Activated T-cell treated with anti-CD3 and anti-CD28 coated beads, Interleukin-2, amount 50 U/mL, for 4 hours (primary cell): ENCODE measurements around the gene ADSL. TPM values are rescaled to one million over a fixed set of nuclear protein-coding genes. Genes with fewer than 3 reads are reported as not detected.

ENCODE experiments used
- ATAC-seq, 2 donors: fragments of 200-7000 bp; cut with Tn5 transposase; one replicate each; pipeline ENCODE4 v1.10.0; 2021
- DNase-seq: peaks from one replicate; pipeline ENCODE4 v3.0.0-alpha.2; 2020
- H3K27me3 Mint-ChIP-seq: one replicate; pipeline ENCODE4 v1.8.0; 2021; ENCODE audit warnings: low read depth, mixed read lengths
- H3K36me3 Mint-ChIP-seq: one replicate; pipeline ENCODE4 v1.8.0; 2022; ENCODE audit warnings: mixed read lengths; ENCODE audit not compliant: insufficient read depth
- H3K4me1 Mint-ChIP-seq: one replicate; pipeline ENCODE4 v1.8.0; 2021; ENCODE audit warnings: low read depth, mixed read lengths
- H3K4me3 Mint-ChIP-seq: one replicate; pipeline ENCODE4 v1.8.0; 2021; ENCODE audit warnings: mild to moderate bottlenecking, moderate library complexity, mixed read lengths
- H3K9me3 Mint-ChIP-seq: one replicate; pipeline ENCODE4 v1.8.0; 2021; ENCODE audit warnings: mixed read lengths
- total RNA-seq, 3 donors: library from RNA; stranded (reverse); gene quantifications; one replicate each; pipeline ENCODE4 v1.2.1, GENCODE V29; 2021

Gene ADSL
- total RNA-seq, 3 donors from 2014 or later, result 183 to 218 (median 204) TPM

DNA sequence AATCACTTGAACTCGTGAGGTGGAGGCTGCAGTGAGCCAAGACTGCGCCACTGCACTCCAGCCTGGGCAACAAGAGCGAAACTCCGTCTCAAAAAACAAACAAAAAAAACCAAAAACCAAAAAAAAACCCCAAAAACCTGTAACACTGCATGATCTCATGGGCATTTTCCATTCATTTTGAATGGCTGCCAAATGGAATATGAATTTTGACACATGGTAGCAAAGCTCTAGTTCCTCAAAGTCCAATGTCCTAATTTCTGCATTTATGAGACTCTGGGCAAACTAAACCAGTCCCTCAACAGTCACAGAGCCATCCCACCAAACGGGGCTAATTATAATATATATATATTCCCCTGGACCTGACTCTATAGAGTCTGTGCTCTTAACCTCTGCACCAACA is 85.9 kb downstream of the ADSL start:
- Mint-ChIP-seq H3K36me3 (peaks cover 24% of the 10 kb centered on the region), H3K27me3 (no peaks in the 10 kb centered on the region), H3K4me1 (peaks cover 33% of the 10 kb centered on the region), H3K9me3 (no peaks in the 10 kb centered on the region), H3K4me3 (no peak overlapping the region)
- DNase-seq (no peak), ATAC-seq (no peak)

DNA sequence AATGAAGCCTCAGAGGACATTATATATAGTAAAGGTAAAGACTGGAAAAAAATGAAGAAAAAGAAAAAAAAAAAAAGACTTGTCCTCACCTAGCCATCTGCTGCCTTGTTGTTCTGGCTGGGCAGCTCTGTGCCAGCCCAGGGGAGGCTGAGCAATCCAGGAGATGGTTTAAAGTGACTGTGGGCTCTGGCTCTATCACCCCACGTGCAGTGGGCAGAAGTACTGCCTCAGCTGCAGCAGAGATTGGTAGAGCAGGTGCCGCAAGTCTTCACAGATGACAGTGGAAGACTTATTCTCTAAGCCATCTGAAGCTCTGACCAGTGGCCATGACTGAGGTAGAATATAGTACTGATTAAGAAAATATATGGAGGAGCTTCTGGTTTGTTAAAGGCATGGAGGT is 86.3 kb downstream of the ADSL start:
- ATAC-seq (no peak), DNase-seq (no peak)
- H3K4me1 Mint-ChIP-seq, result peaks cover 35% of the 10 kb centered on the region
- no peaks in the 10 kb centered on the region for H3K27me3 Mint-ChIP-seq
- H3K9me3 Mint-ChIP-seq, result no peaks in the 10 kb centered on the region
- H3K4me3 Mint-ChIP-seq, result no peak overlapping the region
- peaks cover 19% of the 10 kb centered on the region for H3K36me3 Mint-ChIP-seq

DNA sequence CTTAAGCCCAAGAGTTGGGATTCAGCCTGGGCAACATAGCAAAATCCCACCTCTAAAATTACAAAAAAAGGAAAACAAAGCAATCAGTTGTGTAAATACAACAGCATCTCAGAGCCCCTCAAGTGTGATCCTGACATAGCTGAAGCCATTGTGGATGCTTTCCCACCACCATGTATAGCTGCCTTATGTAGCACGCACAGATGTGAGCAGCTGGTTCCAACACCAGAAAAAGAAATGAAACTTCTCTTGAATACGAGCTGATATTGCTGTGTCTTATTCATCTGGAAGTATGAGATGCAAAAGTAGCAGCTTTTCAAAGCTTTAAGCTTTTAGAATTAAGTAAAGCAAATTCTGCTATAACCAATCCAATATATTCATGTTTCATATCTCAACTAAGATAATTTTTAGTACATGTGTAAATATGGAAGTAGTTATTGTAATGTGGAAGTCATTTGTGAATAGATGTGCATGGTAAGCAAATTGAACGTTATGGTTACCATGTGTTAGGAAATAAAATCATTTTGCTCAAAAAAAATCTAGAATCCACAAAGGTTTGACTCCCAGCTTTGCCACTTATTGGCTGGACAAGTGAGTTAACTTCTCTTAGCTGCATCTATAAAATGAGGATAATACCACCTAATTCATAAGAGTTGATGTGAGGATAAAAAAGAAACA is 87.3 kb downstream of the ADSL start:
- no peaks in the 10 kb centered on the region for H3K9me3 Mint-ChIP-seq
- DNase-seq (no peak), ATAC-seq (no peak)
- no peaks in the 10 kb centered on the region for H3K27me3 Mint-ChIP-seq
- peaks cover 16% of the 10 kb centered on the region for H3K36me3 Mint-ChIP-seq
- no peak overlapping the region for H3K4me3 Mint-ChIP-seq
- peaks cover 44% of the 10 kb centered on the region for H3K4me1 Mint-ChIP-seq

DNA sequence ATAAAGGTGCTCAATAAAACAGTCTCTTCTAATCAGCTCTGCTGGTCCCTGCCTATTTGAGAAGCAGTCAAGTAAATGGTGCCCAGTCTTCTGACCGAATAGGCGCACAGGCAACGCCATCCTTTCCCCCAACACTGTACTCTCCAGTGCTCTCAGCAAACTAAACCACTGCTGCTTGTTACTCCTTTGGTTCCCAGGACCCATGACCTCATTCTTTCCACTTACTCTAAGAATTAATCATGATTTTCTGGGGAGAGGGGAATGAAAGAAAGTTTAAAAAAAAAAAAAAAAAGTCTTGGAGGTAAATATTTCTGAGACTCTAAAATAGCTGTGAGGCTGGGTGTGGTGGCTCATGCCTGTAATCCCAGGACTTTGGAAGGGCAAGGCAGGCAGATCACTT is 87.8 kb downstream of the ADSL start:
- no peak for DNase-seq
- Mint-ChIP-seq H3K36me3 (peaks cover 14% of the 10 kb centered on the region), H3K4me1 (peaks cover 44% of the 10 kb centered on the region), H3K27me3 (no peaks in the 10 kb centered on the region), H3K4me3 (no peak overlapping the region), H3K9me3 (no peaks in the 10 kb centered on the region)
- ATAC-seq, result no peak

DNA sequence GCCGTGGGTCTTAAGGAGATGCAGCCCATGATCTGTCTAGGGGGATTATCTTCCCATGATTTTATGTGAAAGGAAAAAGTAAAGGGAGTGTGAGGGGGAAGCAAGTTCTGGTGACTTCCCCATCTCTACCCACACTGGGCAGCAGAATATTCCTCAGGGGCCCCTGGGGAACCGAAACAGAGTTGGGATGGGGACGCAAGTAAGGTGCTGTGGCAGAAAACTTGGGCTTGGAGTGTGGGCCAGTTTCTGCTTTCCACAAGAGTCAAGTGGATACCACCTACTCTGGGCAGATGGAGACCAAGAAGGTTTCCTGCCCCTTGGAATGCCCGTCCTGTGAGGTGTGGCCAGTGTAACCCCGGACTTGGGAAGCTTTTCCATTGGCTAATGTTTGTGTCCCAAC is 88.4 kb downstream of the ADSL start:
- Mint-ChIP-seq H3K9me3 (no peaks in the 10 kb centered on the region), H3K4me1 (peaks cover 45% of the 10 kb centered on the region), H3K4me3 (no peak overlapping the region), H3K27me3 (no peaks in the 10 kb centered on the region), H3K36me3 (peaks cover 9% of the 10 kb centered on the region)
- ATAC-seq, result no peak
- DNase-seq, result no peak

DNA sequence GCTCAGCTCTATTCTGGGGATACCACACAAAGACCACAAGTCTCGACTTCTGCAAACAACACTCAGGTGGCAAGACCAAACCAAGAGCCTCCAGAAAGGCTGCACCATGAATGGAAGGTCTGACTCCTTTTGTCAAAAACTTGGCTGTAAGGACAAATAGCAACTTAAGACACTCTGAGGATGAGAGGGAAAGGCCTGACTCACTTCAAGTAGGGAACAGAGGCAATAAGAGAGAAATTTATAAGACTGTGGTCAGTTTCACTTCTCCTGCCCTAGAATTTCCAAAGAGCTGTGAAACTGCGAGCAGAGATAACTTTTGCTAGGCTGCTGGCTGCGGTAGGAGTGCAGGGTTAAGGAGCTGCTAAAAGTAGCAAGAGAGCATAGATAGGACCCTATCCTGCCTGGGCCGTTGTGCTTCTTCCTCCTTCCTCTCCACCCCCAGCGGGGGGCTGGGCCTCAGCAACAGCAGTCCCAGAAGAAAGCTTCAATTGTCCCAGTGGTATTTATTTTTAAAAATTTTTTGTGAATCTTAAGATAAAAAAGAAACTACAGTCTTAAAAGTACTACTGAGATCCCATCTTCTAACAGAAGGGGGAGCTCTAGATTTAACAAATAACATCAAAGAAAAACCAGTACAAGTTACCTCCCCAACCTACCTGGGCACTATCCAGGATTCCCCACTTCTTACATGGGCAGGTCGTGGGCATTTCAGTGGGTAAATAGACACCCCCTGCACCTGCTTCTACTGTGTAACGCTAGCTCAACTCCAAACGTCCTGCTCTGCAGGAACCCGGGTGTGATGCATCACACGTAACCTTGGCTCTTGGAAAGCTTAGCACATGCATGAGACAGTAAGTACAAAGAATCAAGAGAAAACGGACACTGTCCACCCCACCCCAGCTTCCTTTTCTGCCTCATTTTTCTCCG is 90.5 kb downstream of the ADSL start:
- H3K4me1 Mint-ChIP-seq, result peaks cover 54% of the 10 kb centered on the region
- ATAC-seq (peak; percentile 64 to 79), DNase-seq (no peak)
- H3K9me3 Mint-ChIP-seq, result no peaks in the 10 kb centered on the region
- no peaks in the 10 kb centered on the region for H3K27me3 Mint-ChIP-seq
- H3K4me3 Mint-ChIP-seq, result peak overlapping the region; percentile 16
- no peaks in the 10 kb centered on the region for H3K36me3 Mint-ChIP-seq

Other genes starting within 250 kb of the ADSL start
- gene TNRC6B, start 168.6 kb upstream of the ADSL start, total RNA-seq, result 10 to 100 TPM; 19.4 to 21.6 (median 21.2) TPM
- gene SGSM3, start 24.1 kb downstream of the ADSL start, total RNA-seq, result 10 to 100 TPM; 27.4 to 32.4 (median 32.2) TPM